Measurements from ENCODE around the gene SNX25.
A peak's percentile ranks its signal among the peaks of the same experiment; 100 is the strongest.

SNX25 gene

DNA sequence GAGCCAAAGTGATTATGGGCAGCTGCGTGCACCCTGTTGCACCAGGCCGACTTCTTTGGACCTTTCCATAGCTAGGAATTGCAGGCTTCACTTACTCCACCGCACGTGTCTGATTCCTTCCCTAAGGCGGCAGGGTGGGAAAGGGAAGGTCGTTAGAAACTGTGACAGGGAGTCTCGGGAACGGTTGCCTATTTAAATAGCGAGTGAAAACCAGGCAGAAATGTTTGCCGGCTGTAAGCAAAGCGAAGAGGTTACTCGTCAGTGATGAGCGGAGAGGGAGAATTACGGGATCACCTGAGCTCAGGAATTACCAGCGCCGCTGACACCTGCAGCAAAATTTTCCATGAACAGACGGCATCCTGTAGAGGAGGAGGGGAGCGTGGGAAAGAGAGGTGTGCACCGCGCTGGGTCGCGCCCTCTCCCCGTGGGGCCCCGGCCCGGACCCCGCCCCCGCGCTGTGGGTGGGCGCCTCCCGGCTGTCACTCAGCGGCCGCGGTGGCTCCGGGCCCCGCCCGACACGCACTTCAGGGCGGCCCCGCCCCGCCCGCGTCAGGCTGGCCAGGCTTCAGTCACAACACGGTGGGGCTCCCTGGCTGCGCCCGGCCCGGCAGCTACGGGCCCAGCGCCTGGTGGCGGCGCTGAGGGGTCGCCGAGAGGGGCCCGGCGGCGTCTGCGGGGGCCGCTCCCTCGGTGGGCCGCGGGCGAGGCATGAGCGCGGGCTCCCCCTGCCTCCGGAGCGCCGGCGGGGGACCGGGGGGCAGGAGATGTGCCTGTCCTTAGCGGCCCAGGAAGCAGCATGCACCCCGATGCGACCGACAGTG lies at the start of gene SNX25:
Gene SNX25, plus strand, starts transcription at position 568 of the 821 bp plus-strand sequence. Its CDS starts 229 bp downstream, at position 797.
- Histone ChIP-seq H3K4me3 (ENCODE audit: low read length) (peak within 1 kb of the TSS; percentile 59), H3K27me3 (ENCODE audit: insufficient read depth, low read length) (no peaks in the 10 kb centered on the region), H3K36me3 (ENCODE audit: insufficient read depth, low read length) (no peaks in the 10 kb centered on the region), H3K9me3 (ENCODE audit: low read length) (no peaks in the 10 kb centered on the region), H3K4me1 (ENCODE audit: insufficient read depth, low read length) (peaks cover 25% of the 10 kb centered on the region), H2AFZ (ENCODE audit: low read depth, low read length) (peak within 1 kb of the TSS; percentile 82)

DNA sequence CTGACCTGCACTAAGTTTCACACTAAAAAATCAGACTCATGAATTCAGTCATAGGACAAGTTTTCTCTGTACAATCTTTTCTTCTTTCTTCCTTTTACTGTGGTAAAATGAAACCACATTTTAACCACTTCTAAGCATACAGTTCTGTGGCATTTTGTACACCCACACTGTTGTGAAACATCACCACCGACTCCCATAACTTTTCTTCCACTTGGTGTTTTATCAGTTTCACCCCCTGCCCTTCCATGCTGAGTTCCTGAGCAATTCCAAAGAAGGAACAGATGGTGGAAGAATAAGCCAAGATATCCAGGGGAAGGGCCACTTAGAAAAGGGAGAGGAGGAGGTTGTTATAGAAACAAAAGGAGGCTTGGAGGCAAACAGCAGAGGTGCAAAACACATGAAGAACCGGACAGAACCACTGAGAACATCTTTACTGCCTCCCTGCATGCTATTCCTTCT lies 43.8 kb upstream of the SNX25 start:
- H3K4me3 ChIP-seq (ENCODE audit: low read length): no peak overlapping the region
- H3K9me3 ChIP-seq (ENCODE audit: low read length): no peaks in the 10 kb centered on the region
- no peak overlapping the region for H2AFZ ChIP-seq (ENCODE audit: low read depth, low read length)
- H3K4me1 ChIP-seq (ENCODE audit: insufficient read depth, low read length): peaks cover 5% of the 10 kb centered on the region
- no peaks in the 10 kb centered on the region for H3K27me3 ChIP-seq (ENCODE audit: insufficient read depth, low read length)
- H3K36me3 ChIP-seq (ENCODE audit: insufficient read depth, low read length): peaks cover 51% of the 10 kb centered on the region

DNA sequence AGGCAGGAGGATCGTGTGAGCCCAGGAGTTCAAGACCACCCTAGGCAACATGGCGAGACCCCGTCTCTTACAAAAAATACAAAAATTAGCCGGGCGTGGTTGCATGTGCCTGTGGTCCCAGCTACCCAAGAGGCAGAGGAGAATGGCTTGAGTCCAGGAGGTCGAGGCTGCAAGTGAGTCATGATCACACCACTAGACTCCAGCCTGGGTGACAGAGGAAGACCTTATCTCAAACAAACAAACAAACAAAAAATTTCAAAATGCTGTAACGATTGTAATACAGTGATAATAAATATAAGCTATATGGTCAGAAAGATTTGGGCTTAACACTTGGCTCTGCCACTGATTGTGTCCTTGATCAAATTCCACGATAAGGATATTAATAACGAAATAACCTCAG lies 42.2 kb upstream of the SNX25 start:
- H2AFZ ChIP-seq (ENCODE audit: low read depth, low read length): no peak overlapping the region
- H3K4me3 ChIP-seq (ENCODE audit: low read length): no peak overlapping the region
- H3K9me3 ChIP-seq (ENCODE audit: low read length): no peaks in the 10 kb centered on the region
- peaks cover 43% of the 10 kb centered on the region for H3K36me3 ChIP-seq (ENCODE audit: insufficient read depth, low read length)
- H3K27me3 ChIP-seq (ENCODE audit: insufficient read depth, low read length): no peaks in the 10 kb centered on the region
- peaks cover 11% of the 10 kb centered on the region for H3K4me1 ChIP-seq (ENCODE audit: insufficient read depth, low read length)

DNA sequence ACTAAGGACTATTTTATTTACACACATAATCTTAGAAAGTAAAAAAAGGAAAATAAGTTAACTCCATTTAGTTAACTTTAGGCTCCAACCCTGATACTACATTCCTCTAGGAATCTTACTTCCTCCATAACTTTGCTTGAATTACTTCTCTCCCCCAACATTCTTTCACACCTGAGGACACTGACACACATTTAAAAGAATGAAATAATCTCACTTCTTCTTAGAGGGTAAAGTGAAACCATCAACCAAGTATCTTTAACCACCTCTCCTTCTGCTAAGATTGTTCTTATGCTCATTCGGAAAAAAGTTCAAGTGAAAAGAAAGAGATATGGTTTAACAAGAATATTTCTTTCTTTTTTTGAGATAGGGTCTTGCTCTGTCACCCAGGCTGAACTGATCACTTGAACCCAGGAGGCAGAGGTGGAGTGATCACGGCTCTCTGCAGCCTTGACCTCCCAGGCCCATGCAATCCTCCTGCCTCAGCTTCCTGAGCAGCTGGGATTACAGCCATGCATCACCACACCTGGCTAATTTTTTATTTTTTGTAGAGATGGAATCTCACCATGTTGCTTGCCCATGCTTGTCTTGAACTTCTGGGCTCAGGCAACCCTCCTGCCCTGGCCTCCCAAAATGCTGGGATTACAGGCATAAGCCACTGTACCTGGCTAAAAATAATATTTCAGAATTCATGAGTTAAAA lies 37.9 kb upstream of the SNX25 start:
- H3K27me3 ChIP-seq (ENCODE audit: insufficient read depth, low read length): no peaks in the 10 kb centered on the region
- H3K9me3 ChIP-seq (ENCODE audit: low read length): no peaks in the 10 kb centered on the region
- H3K4me3 ChIP-seq (ENCODE audit: low read length): no peak overlapping the region
- no peak overlapping the region for H2AFZ ChIP-seq (ENCODE audit: low read depth, low read length)
- H3K36me3 ChIP-seq (ENCODE audit: insufficient read depth, low read length): peaks cover 50% of the 10 kb centered on the region
- peaks cover 10% of the 10 kb centered on the region for H3K4me1 ChIP-seq (ENCODE audit: insufficient read depth, low read length)

DNA sequence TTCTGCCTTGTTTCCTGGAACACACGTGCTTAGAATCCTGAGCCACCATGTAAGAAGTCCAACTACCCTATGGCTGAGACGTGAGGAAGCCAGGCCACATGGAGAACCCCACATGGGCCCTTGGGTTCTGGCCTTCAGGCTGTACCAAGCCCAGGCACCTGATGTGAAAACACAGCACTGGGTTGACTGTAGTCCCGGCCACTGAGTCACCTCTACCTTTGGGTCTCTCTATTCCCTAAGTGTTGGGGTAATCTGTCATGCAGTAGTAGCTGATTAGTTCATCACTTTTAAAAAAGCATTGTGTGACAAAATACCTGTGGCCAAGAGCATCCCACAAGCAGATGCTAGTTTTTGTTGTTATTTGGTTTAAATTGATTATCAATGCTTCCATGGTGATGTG lies 29.9 kb upstream of the SNX25 start:
- H3K4me3 ChIP-seq (ENCODE audit: low read length): no peak overlapping the region
- H3K27me3 ChIP-seq (ENCODE audit: insufficient read depth, low read length): no peaks in the 10 kb centered on the region
- H3K36me3 ChIP-seq (ENCODE audit: insufficient read depth, low read length): peaks cover 21% of the 10 kb centered on the region
- H3K4me1 ChIP-seq (ENCODE audit: insufficient read depth, low read length): no peaks in the 10 kb centered on the region
- peaks cover 3% of the 10 kb centered on the region for H3K9me3 ChIP-seq (ENCODE audit: low read length)
- H2AFZ ChIP-seq (ENCODE audit: low read depth, low read length): no peak overlapping the region

DNA sequence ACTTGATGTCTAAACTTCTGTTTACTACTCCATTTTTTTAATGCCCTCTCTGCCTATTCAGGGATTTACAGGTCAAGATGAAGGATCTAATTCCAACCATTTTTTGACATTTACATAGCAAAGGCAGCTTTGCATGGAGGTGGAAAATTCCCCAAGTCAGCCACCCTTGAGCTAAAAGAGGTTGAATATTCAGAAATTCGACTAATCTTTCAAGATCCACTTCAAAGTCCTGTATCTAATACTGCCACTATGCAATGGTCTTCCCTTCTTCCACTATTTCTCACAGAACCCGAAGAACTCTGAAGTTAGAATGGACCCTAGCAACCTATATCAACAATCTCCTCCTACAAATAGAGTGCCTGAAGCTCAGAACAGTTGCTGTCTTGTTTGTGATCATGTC lies 27.2 kb upstream of the SNX25 start:
- Histone ChIP-seq H3K27me3 (ENCODE audit: insufficient read depth, low read length) (no peaks in the 10 kb centered on the region), H2AFZ (ENCODE audit: low read depth, low read length) (no peak overlapping the region), H3K9me3 (ENCODE audit: low read length) (peaks cover 3% of the 10 kb centered on the region), H3K4me1 (ENCODE audit: insufficient read depth, low read length) (no peaks in the 10 kb centered on the region), H3K4me3 (ENCODE audit: low read length) (no peak overlapping the region), H3K36me3 (ENCODE audit: insufficient read depth, low read length) (peaks cover 14% of the 10 kb centered on the region)

DNA sequence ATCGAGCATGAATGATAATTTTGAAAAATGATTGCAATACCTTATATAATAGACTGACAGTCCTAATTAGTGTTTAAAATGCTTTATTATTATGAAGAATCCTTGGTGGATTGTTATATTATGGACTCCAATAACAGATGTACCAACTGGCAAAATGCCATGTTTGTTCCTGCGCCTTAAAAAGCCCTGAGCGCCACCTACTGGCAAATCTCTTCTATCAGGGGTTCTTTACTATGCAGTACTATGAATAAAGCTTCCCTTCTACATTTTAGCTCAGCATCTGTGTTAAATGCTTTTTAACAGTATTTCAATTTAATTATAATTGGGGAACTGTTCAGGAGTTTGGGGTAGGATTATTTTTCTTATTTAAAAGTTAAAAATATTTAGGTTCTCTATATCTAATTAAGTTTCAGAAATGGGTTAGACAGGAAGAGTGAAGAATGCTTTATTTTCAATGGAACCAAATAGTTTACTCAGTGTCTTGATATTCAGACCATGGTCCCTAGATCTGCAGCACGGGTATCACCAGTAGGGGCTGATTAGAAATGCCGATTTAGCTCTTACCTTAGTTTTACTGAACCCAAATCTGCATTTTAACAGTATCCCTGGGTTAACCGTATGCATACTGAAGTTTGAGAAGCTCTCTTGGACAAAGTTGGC lies 25.6 kb upstream of the SNX25 start:
- Histone ChIP-seq H2AFZ (ENCODE audit: low read depth, low read length) (no peak overlapping the region), H3K4me3 (ENCODE audit: low read length) (no peak overlapping the region), H3K9me3 (ENCODE audit: low read length) (peaks cover 3% of the 10 kb centered on the region), H3K4me1 (ENCODE audit: insufficient read depth, low read length) (no peaks in the 10 kb centered on the region), H3K27me3 (ENCODE audit: insufficient read depth, low read length) (no peaks in the 10 kb centered on the region), H3K36me3 (ENCODE audit: insufficient read depth, low read length) (peaks cover 19% of the 10 kb centered on the region)

DNA sequence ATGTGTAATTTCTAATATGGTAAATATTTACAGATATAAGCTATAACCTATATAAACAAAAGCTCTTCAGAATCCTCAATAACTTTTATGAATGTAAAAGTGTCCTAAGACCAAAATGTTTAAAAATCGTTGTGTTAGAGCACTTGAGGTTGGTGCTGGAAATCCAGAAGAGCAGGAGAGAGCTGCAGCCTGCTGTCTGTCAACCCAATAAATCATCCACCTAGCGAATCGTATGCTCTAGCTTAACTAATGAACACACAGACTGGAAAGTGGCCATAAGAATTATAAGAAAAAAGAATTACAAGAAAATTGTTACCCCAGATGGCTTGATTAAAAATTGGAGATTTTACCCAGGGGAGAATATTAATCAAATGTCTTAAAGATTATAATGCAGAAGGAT lies 22.6 kb upstream of the SNX25 start:
- H2AFZ ChIP-seq (ENCODE audit: low read depth, low read length): no peak overlapping the region
- H3K27me3 ChIP-seq (ENCODE audit: insufficient read depth, low read length): no peaks in the 10 kb centered on the region
- no peaks in the 10 kb centered on the region for H3K9me3 ChIP-seq (ENCODE audit: low read length)
- peaks cover 36% of the 10 kb centered on the region for H3K36me3 ChIP-seq (ENCODE audit: insufficient read depth, low read length)
- H3K4me3 ChIP-seq (ENCODE audit: low read length): no peak overlapping the region
- no peaks in the 10 kb centered on the region for H3K4me1 ChIP-seq (ENCODE audit: insufficient read depth, low read length)

DNA sequence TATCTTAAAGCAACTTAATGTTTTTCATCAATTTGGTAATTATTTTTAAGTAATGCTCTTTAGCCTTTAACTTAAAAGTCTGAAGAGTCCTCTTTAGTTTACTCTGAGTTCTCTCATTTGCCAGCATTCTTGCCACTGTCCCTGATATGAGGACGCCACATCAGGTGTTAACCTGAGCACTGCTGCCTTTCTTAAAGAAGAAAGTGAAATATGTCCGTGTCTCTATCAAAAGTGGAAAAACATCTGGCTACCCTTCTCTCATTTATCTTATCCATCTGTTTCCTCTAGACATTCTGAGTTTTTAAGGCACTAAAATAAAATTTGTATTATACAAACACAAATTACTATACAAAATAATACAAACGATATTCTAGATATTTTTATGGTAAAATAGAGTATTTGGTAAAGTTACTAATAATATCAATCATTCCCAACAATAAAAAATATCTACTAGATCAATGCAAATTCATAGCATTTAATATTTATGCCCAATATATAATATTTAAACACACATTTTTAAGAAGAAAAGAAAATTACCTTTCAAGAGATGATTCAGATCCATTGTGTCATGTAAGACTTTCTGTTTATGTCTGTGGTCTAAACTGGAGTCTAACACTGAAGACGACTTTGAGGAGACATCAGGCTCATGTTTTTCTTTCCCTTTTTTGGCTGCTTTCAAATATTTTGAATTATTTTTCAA lies 19.6 kb upstream of the SNX25 start:
- Histone ChIP-seq H2AFZ (ENCODE audit: low read depth, low read length) (no peak overlapping the region), H3K9me3 (ENCODE audit: low read length) (no peaks in the 10 kb centered on the region), H3K4me1 (ENCODE audit: insufficient read depth, low read length) (no peaks in the 10 kb centered on the region), H3K27me3 (ENCODE audit: insufficient read depth, low read length) (no peaks in the 10 kb centered on the region), H3K36me3 (ENCODE audit: insufficient read depth, low read length) (peaks cover 32% of the 10 kb centered on the region), H3K4me3 (ENCODE audit: low read length) (no peak overlapping the region)

DNA sequence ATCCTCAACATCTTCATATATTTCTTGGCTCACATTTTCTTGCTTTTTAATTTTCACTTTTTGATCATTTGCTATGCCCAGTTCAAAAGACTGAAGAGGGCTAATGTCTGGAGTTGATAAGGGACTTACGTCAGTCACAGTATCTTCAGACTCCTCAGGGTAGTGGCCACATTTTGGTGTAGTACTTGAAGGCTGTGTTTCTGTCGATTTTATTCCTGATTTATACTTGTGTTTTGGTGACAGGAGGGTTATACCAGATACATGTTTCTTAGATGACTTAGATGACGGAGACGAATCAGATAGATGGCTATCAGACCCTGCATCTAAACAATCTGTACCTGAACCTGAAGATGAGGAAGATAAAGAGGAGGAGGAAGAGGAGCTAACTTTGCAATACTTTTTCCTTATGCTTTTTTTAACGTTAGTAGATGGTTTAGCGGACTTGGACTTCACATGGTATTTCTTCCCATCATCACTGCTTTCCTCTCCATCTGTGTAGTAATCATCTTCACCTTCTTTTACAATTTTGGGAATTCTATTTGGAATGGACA lies 19.0 kb upstream of the SNX25 start:
- Histone ChIP-seq H2AFZ (ENCODE audit: low read depth, low read length) (no peak overlapping the region), H3K9me3 (ENCODE audit: low read length) (no peaks in the 10 kb centered on the region), H3K27me3 (ENCODE audit: insufficient read depth, low read length) (no peaks in the 10 kb centered on the region), H3K4me3 (ENCODE audit: low read length) (no peak overlapping the region), H3K36me3 (ENCODE audit: insufficient read depth, low read length) (peaks cover 32% of the 10 kb centered on the region), H3K4me1 (ENCODE audit: insufficient read depth, low read length) (no peaks in the 10 kb centered on the region)

DNA sequence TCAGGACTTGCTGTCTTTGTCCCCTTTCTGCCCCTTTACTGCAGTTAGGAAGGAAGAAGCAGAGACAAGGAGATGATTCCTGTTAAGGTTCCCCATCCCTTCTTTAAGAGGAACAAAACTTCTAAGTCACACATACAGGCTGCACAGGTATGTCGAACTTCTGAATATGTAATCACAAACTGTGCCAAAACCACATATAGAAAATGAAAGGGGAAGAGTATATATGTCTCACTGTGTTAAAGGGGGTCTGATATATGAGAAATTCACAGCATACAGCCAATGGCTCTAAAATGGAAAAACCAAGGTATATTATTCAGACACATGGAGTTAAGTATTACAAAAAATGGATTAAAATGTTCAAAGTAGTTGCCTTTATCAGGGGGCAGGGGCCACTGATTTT lies 17.3 kb upstream of the SNX25 start:
- Histone ChIP-seq H3K4me1 (ENCODE audit: insufficient read depth, low read length) (no peaks in the 10 kb centered on the region), H3K36me3 (ENCODE audit: insufficient read depth, low read length) (peaks cover 28% of the 10 kb centered on the region), H3K4me3 (ENCODE audit: low read length) (no peak overlapping the region), H3K9me3 (ENCODE audit: low read length) (no peaks in the 10 kb centered on the region), H2AFZ (ENCODE audit: low read depth, low read length) (no peak overlapping the region), H3K27me3 (ENCODE audit: insufficient read depth, low read length) (no peaks in the 10 kb centered on the region)

DNA sequence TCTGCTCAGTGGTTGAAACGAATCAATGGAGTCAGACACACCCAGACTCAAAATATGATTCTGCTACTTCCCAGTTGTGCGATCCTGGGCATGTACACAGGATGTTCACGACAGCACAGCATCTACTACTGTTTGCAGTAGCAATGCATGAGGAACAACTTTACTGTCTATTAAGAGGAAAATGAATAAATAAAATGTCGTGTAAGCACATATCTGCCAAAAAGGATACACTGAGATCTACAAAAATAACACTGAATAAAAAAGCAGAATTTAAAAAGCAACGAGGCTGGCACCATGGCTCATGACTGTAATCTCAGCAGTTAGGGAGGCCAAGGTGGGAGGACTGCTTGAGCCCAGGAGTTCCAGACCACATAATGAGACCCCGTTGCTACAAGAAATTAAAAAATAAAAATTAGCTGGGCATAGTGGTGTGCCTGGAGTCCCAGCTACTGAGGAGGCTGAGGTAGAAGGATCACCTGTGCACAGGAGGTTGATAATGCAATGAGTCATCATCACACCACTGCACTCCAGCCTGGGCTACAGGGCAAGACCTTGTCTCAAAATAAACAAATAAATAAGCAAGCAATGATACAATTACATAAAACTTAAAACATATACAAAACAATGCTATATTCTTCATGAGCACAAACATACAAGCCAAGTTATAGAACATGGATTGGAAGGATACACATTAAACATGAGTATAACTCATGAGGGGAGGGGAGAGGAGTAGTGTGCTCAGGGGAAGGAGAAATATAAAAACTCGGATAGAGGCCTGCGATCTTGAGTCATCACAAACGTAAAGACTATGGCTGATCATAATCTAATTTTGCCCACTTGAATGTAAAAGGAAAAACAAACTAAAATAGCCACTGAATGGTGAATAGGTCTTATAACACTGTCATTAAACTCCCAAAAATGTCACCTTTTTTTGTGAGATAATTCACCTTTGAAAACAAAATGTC lies 14.2 kb upstream of the SNX25 start:
- Histone ChIP-seq H3K27me3 (ENCODE audit: insufficient read depth, low read length) (no peaks in the 10 kb centered on the region), H2AFZ (ENCODE audit: low read depth, low read length) (no peak overlapping the region), H3K9me3 (ENCODE audit: low read length) (no peaks in the 10 kb centered on the region), H3K4me3 (ENCODE audit: low read length) (no peak overlapping the region), H3K36me3 (ENCODE audit: insufficient read depth, low read length) (peaks cover 7% of the 10 kb centered on the region), H3K4me1 (ENCODE audit: insufficient read depth, low read length) (no peaks in the 10 kb centered on the region)
